Activated naive CD8-positive, alpha-beta T cell treated with anti-CD3 and anti-CD28 coated beads, Interleukin-2, amount 50 U/mL, for 24 hours (primary cell): ENCODE results near the gene MATCAP1.

Experiments
- ATAC-seq: fragments of 150-1000 bp; cut with Tn5 transposase; one replicate; pipeline ENCODE4 v1.10.0; 2021
- DNase-seq: peaks from one replicate; pipeline ENCODE4 v3.0.0; 2021
- H3K27ac Mint-ChIP-seq: one replicate; pipeline ENCODE4 v1.8.0; 2021; ENCODE audit warnings: mild to moderate bottlenecking, mixed read lengths
- H3K27me3 Mint-ChIP-seq: one replicate; pipeline ENCODE4 v1.8.0; 2021; ENCODE audit warnings: mixed read lengths
- H3K36me3 Mint-ChIP-seq: one replicate; pipeline ENCODE4 v1.8.0; 2021; ENCODE audit warnings: low read depth, mixed read lengths
- H3K4me1 Mint-ChIP-seq: one replicate; pipeline ENCODE4 v1.8.0; 2021; ENCODE audit warnings: mixed read lengths
- H3K4me3 Mint-ChIP-seq: one replicate; pipeline ENCODE4 v1.8.0; 2021; ENCODE audit warnings: mild to moderate bottlenecking, moderate library complexity, mixed read lengths
- H3K9me3 Mint-ChIP-seq: one replicate; pipeline ENCODE4 v1.8.0; 2021; ENCODE audit warnings: mixed read lengths

Gene MATCAP1

GRCh38 chr16:67213197-67214019, 29.6 kb upstream of the MATCAP1 start:
- no peak overlapping the region for H3K4me3 Mint-ChIP-seq
- H3K36me3 Mint-ChIP-seq: no peaks in the 10 kb centered on the region
- ATAC-seq: no peak
- H3K27me3 Mint-ChIP-seq: no peaks in the 10 kb centered on the region
- no peaks in the 10 kb centered on the region for H3K4me1 Mint-ChIP-seq
- no peak overlapping the region for H3K27ac Mint-ChIP-seq
- DNase-seq: no peak
- no peaks in the 10 kb centered on the region for H3K9me3 Mint-ChIP-seq

DNA sequence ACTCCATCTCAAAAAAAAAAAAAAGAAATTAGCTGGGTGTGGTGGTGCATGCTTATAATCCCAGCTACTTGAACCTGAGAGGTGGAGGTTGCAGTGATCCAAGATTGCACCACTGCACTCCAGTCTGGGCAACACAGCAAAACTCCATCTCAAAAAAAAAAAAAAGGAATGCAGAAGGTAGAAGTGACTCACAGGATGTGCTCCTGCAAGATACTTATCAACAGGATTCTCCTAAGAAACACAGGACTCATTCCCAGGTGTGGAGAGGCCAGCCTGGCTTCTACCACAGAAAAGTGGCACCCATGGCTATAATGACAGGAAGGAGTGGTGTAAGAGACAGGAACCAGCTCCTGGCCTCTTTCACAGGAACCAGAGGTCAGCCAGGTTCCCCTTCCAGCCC, 29.0 kb upstream of the MATCAP1 start:
- DNase-seq: no peak
- no peak overlapping the region for H3K27ac Mint-ChIP-seq
- no peaks in the 10 kb centered on the region for H3K27me3 Mint-ChIP-seq
- no peak for ATAC-seq
- no peaks in the 10 kb centered on the region for H3K36me3 Mint-ChIP-seq
- H3K9me3 Mint-ChIP-seq: no peaks in the 10 kb centered on the region
- H3K4me1 Mint-ChIP-seq: no peaks in the 10 kb centered on the region
- H3K4me3 Mint-ChIP-seq: no peak overlapping the region

GRCh38 chr16:67211674-67212073, 27.9 kb upstream of the MATCAP1 start:
- DNase-seq (no peak), ATAC-seq (no peak)
- no peak overlapping the region for H3K4me3 Mint-ChIP-seq
- H3K27me3 Mint-ChIP-seq: no peaks in the 10 kb centered on the region
- H3K4me1 Mint-ChIP-seq: no peaks in the 10 kb centered on the region
- no peaks in the 10 kb centered on the region for H3K36me3 Mint-ChIP-seq
- H3K27ac Mint-ChIP-seq: no peak overlapping the region
- no peaks in the 10 kb centered on the region for H3K9me3 Mint-ChIP-seq

DNA sequence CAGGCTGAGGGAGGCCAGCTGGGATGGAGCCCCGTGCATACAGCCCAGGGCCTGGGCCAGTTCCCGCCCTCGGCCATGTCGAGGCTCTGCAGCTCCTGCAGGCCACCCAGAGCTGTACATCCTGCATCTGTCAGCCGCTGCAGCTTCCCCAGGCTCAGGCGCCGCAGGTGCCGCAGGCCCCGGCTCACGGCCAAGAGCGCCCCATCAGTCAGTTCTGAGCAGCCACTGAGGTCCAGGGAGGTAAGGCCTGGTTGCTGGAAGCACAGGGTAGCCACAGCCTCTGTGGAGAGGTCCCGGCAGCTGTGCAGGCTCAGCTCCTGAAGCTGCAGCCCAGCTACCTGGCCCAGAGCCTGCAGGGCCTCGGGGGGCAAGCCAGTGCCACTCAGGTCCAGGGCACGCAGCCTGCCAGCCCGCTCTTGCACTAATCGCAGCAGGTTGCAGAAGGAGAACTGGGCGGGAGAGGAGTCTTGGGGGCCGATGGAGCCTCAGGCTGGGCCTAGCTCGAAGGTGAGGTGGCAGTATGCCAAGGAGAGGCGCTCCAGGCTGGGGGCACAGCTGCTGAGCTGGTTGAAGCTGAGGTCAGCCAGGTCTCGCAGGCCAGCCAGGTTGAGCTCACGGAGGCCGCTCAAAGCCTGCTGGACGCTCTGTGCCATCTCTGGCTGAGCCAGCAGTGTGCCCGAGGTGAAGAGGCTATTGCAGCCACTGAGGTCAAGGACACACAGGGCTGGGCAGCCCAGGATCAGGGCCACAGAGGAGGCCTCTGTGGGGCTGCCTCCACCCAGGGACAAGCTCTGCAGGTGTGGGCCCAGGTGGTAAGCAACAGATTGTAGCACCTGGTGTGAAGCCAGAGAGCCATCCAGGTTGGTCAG, 26.5 kb upstream of the MATCAP1 start:
- Mint-ChIP-seq H3K36me3 (peaks cover 5% of the 10 kb centered on the region), H3K4me3 (no peak overlapping the region), H3K9me3 (no peaks in the 10 kb centered on the region), H3K4me1 (no peaks in the 10 kb centered on the region), H3K27me3 (no peaks in the 10 kb centered on the region), H3K27ac (no peak overlapping the region)
- no peak for ATAC-seq
- no peak for DNase-seq

DNA sequence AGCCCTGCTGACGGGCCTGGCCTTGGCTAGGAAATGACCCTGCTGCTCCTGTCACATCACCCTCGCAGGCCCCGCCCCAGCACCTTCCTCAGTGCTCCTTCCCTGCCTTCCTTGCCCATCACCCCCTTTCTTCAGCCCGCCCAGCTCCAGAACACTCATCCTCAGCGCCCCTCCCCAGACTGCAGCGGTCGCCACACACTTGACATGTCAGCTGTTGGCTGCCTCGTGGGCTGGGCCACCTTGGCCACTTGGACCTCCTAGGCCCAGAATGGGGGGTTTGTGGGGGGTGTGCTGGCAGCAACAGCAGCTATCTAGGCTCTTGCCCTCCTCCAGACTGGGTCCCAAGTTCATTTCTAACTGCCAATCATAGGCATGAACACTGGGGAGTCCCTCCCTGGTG, 25.8 kb upstream of the MATCAP1 start:
- no peak overlapping the region for H3K27ac Mint-ChIP-seq

DNA sequence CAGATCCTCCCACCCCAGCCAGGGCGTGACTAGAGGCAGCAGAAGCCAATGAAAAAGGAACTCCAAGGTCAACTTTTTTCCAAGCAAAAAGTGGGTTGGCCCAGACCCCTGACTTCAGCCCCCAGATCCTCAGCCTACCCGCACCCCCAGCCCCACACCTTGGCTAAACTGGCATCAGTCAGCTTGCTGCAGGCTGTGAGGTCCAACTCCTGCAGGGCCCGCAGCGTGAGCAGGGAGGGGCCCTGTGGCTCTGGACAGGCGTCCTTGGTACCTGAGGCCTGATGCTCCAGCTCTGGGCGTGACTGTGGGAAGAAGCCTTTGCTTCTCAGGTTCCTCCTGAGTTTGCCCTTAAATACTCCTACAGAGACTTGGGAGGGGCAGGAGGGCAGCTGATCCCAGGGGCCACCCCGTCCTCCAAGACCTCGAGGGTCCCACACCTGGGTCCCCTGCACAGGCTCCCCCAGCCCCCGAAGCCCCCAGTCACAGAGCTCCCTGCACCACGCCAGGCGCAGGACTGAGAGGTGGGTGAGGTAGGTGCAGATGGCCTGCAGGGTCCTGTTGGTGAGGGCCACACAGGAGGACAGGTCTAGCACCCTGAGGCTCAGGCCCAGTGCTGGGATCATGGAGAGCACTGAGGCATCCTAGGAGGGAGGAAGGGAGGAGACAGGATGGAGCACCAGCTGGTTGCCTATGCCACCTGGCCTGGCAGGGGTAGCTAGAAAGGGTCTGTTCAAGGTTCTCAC, 24.6 kb upstream of the MATCAP1 start:
- DNase-seq (no peak), ATAC-seq (peak; percentile 2)
- no peaks in the 10 kb centered on the region for H3K9me3 Mint-ChIP-seq
- H3K36me3 Mint-ChIP-seq: peaks cover 5% of the 10 kb centered on the region
- no peaks in the 10 kb centered on the region for H3K4me1 Mint-ChIP-seq
- H3K27me3 Mint-ChIP-seq: no peaks in the 10 kb centered on the region
- H3K4me3 Mint-ChIP-seq: no peak overlapping the region
- H3K27ac Mint-ChIP-seq: peak overlapping the region; percentile 9

More for the DNA sequence above, 25.8 kb upstream of the MATCAP1 start:
- Mint-ChIP-seq H3K9me3 (no peaks in the 10 kb centered on the region), H3K36me3 (peaks cover 5% of the 10 kb centered on the region), H3K4me3 (no peak overlapping the region), H3K4me1 (no peaks in the 10 kb centered on the region), H3K27me3 (no peaks in the 10 kb centered on the region)
- no peak for ATAC-seq
- DNase-seq: no peak

DNA sequence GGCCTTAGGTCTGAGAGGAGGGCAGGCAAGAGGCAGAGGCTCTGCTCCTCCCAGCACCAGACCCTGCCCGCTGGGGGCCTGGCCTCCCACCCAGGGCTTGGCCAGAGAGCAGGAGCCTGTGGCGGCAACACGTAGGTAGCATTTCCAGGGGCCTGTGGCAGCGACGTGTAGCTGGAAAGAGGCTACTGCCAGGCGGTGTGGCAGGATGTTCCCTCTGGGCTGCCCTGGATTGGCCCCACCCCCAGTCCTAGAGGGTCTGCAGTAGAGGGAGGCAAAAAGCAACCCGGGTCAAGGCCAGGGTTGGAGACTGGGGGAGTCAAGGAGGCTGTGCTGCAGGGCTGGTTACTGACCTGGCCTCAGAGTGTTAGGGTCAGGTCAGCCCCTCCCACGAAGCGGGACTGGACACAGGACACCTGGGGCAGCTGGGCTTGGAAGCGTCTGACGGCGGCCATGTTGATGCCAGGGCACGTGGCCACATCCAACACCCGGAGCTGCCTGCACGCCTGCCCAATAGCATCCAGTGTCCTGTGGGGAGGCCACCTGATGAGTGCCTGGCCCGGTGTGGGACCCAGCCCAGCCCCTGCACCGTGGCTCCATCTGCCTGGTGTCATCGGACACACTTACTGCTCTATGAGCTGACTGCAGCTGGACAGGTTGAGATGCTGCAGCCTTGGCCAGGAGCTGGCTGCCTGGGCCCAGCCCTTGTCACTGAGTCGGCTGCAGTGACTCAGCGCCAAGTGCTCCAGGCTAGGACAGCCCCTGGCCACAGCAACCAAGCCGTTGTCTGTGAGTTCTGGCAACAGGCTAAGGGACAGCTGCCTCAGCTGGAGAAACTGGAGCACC, 23.7 kb upstream of the MATCAP1 start:
- ATAC-seq (no peak), DNase-seq (no peak)
- peaks cover 5% of the 10 kb centered on the region for H3K36me3 Mint-ChIP-seq
- no peaks in the 10 kb centered on the region for H3K9me3 Mint-ChIP-seq
- no peak overlapping the region for H3K4me3 Mint-ChIP-seq
- no peaks in the 10 kb centered on the region for H3K4me1 Mint-ChIP-seq
- no peaks in the 10 kb centered on the region for H3K27me3 Mint-ChIP-seq
- no peak overlapping the region for H3K27ac Mint-ChIP-seq

DNA sequence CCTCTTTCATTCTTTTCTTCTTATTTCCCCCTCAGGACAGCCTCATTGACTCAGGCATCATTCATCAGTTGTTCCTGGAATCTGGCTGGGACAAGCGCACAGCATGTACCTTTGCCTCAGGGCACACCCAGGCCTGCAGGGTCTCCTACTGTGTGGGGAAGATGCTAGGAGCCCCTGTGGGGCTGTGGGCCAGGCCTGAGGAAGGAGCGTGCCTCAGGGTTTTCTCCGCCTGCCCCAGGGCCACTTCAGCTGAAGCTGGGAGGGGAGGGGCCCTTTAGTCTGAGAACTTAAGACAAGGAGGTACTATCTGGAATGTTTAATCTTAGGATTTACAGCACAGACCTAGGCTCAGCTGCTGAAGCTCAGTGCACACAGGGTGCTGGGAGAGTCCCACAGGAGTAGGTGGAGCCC, 23.1 kb upstream of the MATCAP1 start:
- Mint-ChIP-seq H3K4me1 (no peaks in the 10 kb centered on the region), H3K36me3 (peaks cover 5% of the 10 kb centered on the region), H3K27me3 (no peaks in the 10 kb centered on the region), H3K9me3 (no peaks in the 10 kb centered on the region), H3K4me3 (no peak overlapping the region), H3K27ac (no peak overlapping the region)
- DNase-seq (no peak), ATAC-seq (no peak)

DNA sequence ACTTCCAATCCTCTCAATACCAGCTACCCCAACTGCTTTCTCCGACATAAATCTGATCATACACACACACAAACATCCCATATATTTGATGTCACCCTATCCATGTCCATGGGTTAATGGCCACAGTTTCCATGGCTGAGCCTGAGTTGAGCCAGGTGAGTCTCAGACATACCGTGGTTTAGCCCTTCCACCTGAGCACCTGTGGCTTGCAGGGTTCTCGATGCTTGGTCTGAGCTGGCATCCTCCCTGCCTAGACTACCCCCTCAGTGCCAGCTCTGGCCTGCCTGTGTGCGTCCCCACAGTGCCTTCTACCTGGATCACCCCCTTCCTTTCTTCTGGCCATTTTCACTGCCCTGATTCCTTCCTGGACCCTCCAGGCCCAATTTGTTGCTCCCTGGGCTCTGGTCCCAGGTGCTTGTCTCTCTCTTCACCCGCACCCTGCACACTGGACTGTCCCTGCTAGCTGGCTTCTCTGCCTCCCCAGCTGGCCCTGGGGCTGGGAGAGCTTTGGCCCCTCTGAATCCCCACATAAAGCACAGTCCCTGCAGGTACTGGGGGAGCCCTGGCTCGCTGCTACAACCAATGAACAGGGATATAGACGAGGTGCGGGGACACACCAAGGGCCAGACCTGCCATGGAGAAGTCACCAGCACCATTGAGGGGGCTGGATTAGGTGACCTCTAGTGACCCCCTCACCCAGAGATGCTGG, 22.5 kb upstream of the MATCAP1 start:
- Mint-ChIP-seq H3K27me3 (no peaks in the 10 kb centered on the region), H3K9me3 (no peaks in the 10 kb centered on the region), H3K27ac (peak overlapping the region; percentile 52), H3K4me3 (no peak overlapping the region), H3K36me3 (peaks cover 5% of the 10 kb centered on the region), H3K4me1 (no peaks in the 10 kb centered on the region)
- DNase-seq: no peak
- ATAC-seq: no peak

DNA sequence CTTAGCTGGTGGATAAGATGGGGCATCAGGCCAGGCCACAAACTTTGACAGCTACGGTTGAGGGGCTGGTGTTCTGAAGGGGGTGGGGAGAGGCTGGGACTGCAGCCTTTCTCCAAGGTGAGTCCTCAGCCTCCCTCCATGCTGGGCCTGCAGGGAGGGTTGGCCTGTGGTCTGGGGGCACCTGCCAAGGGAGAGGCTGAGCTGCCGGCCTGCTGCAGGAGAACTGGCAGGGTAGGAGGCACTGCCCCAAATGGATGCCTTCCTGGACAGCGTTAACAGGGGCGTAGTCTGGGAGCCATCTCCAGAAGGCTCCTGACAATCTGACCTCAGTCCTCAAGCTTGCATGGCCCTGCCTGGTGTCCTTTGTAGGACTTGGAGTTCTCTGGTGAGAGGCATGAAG, 20.3 kb upstream of the MATCAP1 start:
- H3K9me3 Mint-ChIP-seq: no peaks in the 10 kb centered on the region
- no peak overlapping the region for H3K4me3 Mint-ChIP-seq
- no peaks in the 10 kb centered on the region for H3K27me3 Mint-ChIP-seq
- no peaks in the 10 kb centered on the region for H3K4me1 Mint-ChIP-seq
- ATAC-seq (no peak), DNase-seq (no peak)
- H3K27ac Mint-ChIP-seq: no peak overlapping the region
- peaks cover 8% of the 10 kb centered on the region for H3K36me3 Mint-ChIP-seq

DNA sequence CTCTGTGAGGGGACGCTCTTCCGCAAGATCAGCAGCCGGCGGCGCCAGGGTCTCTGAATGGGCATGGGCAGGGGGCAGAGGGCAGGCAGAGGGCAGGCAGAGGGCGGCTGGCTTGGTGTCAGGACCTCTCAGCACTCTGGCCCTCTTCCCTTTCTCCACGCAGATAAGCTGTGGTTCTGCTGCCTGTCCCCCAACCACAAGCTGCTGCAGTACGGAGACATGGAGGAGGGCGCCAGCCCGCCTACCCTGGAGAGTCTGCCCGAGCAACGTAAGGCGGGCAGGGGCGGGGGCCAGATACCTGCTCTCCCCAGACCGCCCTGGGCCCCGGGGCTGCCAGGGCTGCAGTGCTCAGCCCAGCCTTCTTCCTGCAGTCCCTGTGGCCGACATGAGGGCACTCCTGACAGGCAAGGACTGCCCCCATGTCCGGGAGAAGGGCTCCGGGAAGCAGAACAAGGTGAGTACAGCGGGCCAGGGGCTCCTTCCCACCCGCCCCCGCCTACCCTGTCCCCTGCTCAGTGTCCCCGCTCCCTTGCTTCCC, 19.3 kb upstream of the MATCAP1 start:
- DNase-seq (no peak), ATAC-seq (no peak)
- H3K4me1 Mint-ChIP-seq: no peaks in the 10 kb centered on the region
- no peak overlapping the region for H3K27ac Mint-ChIP-seq
- H3K27me3 Mint-ChIP-seq: no peaks in the 10 kb centered on the region
- H3K4me3 Mint-ChIP-seq: no peak overlapping the region
- no peaks in the 10 kb centered on the region for H3K9me3 Mint-ChIP-seq
- peaks cover 14% of the 10 kb centered on the region for H3K36me3 Mint-ChIP-seq

DNA sequence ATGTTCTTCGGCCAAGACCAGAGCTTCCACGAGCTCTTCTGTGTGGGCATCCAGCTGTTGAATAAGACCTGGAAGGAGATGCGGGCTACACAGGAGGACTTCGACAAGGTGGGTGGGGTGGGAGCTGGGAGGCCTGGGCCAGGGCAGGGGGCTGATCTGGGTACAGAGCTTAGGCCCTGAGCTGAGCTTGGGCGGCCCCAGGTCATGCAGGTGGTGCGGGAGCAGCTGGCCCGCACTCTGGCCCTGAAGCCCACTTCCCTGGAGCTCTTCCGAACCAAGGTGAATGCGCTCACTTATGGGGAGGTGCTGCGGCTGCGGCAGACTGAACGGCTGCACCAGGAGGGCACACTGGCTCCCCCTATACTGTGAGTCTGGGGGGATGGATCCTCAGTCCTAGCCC, 18.7 kb upstream of the MATCAP1 start:
- H3K36me3 Mint-ChIP-seq: peaks cover 15% of the 10 kb centered on the region
- DNase-seq: no peak
- ATAC-seq: no peak
- H3K27ac Mint-ChIP-seq: no peak overlapping the region
- H3K4me1 Mint-ChIP-seq: no peaks in the 10 kb centered on the region
- no peaks in the 10 kb centered on the region for H3K27me3 Mint-ChIP-seq
- H3K4me3 Mint-ChIP-seq: no peak overlapping the region
- H3K9me3 Mint-ChIP-seq: no peaks in the 10 kb centered on the region
